HG02571 (cell line): ENCODE data around the gene CREBL2.

Experiments used
- ATAC-seq: cut with Tn5 transposase; IDR thresholded peaks from one replicate; pipeline ENCODE4 v1.9.1; 2021; ENCODE audit warnings: mild to moderate bottlenecking, moderate library complexity; ENCODE audit not compliant: unreplicated experiment

Gene CREBL2

DNA sequence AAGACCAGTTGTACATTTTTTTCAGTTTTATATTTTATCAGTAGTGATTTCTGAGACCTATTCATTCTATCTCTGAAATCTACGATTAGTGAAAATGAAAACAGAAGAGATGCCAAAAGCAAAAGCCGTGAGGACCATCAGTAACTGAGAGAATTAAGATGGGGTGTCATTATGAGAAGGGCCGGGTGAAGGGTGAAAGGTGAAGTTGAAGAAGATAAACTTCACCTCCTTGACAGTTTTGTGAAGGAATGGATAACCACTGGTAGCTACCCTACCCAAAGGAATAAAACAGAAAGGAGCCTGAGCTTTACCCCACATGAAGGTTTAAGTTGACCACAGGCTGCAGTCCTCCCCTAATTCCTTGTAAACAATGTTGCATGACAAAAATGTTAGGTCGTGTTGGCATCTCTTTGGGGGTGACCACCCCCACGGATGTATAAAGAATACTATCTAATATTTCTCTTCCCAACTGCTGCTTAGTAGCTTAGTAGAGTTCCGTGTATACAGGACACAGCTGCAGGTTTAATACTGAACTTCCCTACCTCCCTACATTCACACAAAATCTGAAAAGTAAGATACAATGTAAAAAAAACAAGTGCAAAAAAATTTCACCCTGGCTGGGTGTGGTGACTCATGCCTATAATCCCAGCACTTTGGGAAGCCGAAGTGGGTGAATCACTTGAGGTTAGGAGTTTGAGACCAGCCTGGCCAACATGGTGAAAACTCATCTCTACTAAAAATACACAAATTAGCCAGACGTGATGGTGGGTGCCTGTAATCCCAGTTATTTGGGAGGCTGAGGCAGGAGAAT is 60.4 kb downstream of the CREBL2 start:
- no peak for ATAC-seq

DNA sequence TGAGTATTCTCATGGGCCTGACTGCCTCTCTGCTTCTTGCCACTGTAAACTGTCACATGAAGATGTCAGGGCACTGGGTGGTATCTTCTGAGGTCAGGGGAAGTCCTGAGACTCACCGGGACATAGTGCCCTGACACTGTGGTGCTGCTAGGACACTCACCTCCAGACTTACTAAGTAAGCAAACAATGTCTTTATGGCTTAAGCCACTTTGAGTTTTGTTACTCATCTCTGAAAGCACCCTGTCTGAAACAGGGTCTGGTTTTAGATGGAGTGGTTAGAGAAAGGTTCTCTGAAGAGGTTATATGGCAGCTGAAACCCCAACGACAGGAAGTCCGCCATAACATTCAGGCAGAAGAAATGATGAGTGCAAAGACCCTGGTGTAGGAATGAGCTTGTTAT is 61.6 kb downstream of the CREBL2 start:
- ATAC-seq = no peak

DNA sequence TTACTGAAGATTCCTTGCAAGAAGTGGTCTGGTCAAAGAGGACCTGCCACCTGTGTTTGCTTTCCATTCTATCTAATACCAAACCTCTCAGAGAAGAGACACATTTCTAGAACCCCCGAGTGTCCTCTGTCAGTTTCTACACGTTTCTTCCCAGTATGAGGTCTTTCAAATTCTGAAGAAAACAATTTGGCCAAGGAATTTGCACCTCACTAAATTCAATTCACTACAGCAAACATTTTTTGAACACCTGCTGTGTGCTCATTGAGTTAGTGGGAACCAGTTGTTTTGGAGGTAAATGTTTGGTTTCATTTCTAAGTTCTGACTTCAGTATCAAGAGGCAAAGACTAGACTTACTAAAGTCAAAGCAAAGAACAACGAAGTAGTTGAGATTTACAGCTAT is 64.9 kb downstream of the CREBL2 start:
- no peak for ATAC-seq

DNA sequence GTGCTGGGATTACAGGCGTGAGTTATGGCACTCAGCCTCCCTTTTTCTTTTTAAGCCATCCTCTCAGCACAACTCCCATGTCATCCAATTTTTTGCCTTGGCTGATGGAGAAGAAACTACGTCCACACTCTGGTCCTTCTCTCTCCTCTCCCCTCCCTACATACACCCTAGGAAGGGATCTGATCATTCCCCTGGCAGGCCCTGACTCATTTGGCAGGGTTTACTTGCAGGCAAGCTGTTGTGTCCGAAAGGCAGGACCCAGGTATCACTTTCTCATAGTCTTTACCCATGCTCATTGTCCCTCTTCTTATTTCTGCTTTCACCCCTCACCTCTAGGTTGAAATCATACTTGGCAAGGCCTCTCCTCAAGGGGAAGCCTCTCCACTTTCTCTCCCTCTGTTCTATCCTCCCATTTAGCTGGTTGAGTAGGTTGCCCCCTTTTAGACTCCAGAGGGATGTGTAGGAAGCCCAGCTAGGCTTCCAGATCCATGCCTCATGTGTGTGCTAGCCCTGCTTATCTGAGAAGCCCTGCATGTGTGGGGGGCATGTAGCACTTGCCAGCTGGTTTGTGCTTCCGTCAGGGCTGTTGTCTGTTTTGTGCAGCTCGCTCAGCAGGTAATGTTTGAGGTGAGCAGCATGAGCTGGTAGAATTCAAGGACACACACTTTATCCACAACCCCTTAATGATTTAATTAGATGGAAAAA is 69.5 kb downstream of the CREBL2 start:
- ATAC-seq = no peak

DNA sequence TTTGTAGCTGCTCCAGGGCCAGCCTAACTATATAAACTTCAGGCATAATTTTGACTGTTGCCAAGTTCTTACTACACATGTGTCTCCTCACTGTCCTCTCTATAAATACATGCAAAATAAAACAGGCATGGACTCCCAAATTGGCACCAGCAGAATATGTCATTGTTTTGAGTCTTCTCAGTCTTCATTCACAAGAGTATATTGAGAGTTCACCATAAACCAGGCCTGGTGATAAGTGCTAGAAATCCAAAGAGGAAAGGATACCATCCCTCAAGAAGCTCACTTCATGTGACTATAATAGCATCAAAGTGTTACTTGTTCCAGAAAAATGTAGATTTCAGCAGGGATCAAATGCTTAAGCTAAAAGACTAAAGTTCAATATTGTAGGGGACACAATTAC is 70.6 kb downstream of the CREBL2 start:
- no peak for ATAC-seq

DNA sequence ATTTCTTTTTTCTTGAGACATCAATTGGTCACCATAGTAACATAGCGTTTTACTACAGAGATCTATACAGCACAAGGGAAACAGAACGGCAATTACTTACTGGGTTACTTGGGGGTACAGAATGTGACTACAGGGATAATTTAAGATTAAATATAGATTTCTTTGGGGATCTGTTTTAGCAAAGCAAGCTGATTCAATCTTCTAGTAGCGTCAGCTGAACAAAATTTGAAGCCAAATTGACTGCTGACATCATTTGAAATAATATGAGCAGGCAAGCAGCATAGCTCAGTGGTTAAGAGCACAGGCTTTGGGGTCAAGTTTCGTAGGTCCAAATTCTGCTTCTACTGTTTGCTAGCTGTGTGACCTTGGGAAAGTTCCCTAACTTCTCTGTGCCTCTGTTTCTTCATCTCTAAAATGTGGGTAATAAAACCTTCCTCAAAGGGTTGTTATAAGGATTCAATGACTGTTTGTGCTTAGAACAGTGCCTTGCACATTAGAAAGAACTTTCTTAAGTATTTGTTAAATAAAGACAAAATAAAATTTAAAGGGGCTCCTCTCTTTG is 71.5 kb downstream of the CREBL2 start:
- ATAC-seq = no peak

DNA sequence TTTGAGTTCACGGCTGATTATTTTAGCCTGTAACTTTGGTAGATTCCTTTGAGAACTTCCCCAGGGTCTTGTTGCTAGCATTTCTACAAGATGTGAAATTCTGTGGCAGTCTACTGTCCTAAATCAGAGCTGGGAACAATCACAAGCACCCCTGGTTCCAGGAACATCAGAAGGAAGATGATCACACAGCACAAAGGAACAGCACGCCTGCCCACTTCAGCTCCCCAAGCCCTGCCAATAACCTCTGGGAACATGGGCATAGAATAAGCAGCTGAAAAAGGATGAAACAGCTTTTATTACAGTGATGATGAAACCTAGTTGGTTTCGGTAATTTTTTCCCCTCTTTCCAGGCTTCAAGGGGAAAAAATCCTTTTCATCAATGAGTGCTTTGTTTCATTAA is 72.0 kb downstream of the CREBL2 start:
- ATAC-seq = no peak

DNA sequence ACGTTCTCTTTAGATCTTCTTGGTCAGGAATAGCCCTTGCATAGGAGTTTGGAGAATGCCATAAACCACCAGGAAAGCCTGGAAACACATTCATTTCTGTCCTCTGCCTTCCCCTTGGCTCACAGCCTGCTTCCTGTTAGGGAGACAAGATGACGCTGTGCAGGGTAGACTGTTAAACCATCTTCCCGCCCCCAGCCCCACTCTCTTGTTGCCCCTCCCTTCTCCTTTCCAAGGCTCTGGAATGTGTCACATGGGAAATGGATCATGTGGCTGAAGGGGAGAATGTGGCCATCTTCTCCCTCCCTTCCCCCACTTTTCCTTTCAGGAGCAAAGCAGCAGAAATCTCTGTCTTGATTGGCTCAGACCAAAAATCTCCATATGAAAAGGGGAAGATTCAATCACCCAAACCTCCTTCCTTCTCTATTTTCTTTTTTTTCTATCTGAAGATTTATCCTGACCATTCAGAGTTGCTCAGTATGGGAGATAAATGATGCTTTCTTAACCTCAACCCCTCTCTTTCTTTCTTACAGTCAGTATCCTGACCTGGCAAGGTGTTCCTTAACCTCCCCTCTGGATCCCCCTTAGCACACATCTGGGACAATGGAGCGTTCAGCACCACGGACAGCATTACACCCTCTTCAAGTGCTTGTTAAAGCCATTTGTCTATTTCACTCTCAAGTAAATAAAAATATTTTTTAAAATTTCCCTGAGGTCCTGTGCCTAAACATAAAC is 72.9 kb downstream of the CREBL2 start:
- ATAC-seq = no peak

DNA sequence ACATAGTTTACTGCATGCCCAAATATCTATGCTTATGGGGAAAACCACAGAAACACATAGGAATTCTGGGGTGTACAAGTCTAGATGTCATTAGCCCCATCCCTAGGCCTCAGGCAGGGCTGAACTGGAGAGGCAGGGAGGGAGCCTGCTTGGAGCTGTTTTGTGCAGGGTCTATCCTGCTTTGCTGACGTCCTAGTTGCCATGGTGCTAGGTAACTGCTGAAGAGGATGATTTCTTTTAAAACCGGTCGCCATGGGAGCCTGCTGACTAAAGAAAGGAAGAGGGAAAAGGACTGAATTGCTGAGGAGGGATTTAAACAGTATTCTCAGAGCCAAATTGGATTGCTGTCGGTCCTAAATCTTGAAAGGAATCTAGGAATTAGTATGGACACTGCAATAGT is 73.6 kb downstream of the CREBL2 start:
- no peak for ATAC-seq

DNA sequence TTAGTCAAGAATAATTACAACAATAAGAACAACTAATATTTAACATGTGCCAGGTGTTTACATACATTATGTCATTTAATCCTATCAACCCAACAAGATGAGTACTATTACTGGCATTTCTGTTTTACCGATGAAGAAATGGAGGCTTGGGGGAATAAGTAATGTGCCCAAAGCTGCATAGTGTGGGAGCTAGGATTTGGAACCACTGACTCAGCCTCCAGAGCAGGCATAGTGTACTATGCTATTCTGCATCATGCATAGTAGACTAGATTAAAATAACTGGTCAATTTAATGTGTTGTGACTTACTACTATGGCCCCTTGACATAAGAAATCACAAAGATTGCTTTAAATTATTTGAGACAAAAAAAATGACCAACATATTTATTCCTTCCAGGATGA is 74.8 kb downstream of the CREBL2 start:
- no peak for ATAC-seq

DNA sequence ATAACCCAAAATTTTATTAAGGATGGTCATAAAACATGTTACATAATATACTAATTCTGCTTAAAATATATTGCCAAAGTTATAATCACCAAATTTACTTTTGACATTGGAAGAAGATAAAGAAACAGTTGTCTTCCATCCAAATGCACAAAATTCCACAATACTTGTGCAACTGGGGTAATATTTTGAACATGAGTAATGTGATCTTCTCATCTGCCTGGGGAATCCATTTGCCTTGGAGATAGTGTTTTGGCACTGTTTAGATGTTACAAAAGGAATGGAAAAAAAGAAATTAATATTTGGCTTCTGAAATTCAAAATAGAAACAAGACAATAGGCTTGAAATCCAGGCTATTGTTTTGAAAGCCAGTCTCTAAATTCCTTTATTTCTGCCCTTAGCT is 75.2 kb downstream of the CREBL2 start:
- ATAC-seq = no peak

DNA sequence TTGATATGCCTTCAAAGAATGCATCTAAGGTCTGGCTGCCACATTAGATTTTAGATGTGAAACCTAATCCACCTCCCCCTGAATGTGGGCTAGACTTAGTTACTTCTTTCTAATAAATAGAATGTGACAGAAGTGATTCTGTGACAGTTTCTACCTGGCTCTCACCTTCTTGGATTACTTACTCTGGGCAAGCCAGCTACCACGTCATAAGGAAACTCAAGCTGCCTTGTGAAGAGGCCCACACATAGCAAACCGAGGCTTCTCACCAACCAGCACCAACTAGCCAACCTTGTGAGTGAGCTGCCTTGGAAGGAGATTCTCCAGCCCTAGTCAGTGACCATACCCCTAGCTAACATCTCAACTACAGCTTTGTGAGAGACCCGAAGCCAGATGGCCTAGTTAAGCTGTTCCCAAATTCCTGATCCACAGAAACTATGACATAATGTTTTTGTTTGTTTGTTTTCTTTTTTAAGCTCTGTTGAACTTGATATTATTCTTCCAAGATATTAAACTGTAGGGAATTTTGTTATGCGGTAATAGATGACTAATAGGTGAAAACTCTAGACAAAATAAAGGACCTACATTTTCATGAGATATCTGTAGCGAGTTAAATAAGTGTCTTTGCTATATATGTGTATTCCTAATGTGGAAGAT is 78.1 kb downstream of the CREBL2 start:
- no peak for ATAC-seq

DNA sequence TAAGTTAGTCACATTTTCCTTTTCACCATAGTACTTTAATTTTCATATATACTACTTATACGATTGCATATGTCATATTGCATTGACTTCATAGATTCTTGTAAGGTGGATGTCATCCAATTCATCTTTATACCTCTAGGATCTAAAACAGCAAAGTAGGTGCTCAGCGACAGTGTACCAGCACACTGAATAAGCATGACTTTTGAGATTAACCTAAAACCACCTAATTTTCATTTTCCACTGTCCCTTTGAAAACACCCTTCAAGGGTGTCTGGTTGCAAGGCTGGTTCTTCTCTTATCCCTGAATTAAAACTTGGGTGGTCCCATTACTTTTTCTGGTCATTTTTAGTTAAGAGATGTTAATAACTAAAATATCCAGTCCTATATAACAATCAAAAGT is 79.9 kb downstream of the CREBL2 start:
- no peak for ATAC-seq

DNA sequence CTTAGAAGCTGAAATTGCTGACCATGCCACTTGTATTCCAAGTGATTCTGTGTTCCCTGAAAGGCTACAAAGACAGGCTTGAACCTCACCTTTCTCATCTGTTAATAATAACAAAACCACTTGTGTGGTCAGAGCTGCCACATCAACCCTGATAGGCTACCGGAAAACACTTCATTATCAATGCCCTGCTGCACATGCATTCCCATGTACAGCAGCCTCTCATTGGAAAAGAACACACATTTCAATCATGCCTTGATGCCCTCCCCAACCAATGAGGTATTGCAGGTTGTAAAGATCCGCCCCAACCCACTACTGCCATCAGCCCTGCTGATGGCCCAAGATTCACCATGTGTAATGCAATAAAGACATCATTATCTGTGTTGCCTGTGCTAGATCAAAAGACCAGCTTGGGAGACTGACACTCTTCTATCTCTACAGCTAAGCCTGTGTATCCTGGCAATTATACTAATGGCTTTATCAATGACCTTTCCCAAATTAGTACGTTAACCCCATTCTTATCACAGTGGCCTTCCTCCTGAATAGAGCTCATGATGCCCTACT is 81.5 kb downstream of the CREBL2 start:
- no peak for ATAC-seq
